HTR-8/SVneo (cell line): ENCODE results near the gene HDAC4.
A peak's percentile ranks its signal among the peaks of the same experiment; 100 is the strongest.

Source experiments
- DNase-seq: peaks from one replicate; pipeline ENCODE4 v3.0.0; 2011; ENCODE audit warnings: low spot score, mixed read lengths; ENCODE audit not compliant: insufficient read length
- FAIRE-seq: peaks from 2 replicates; lab custom pipeline; 2011; peaks lifted over from hg19 to GRCh38; lab: Jason Lieb, UNC

The HDAC4 gene

GRCh38 chr2:239429473-239430350 lies 28.9 kb upstream of the HDAC4 start:
- DNase-seq: no peak

GRCh38 chr2:239425631-239426030 lies 24.8 kb upstream of the HDAC4 start:
- FAIRE-seq: no peak

More at GRCh38 chr2:239429473-239430350, 28.9 kb upstream of the HDAC4 start:
- no peak for FAIRE-seq

GRCh38 chr2:239424337-239425045 lies 23.7 kb upstream of the HDAC4 start:
- no peak for DNase-seq
- FAIRE-seq: no peak

More at GRCh38 chr2:239425631-239426030, 24.8 kb upstream of the HDAC4 start:
- no peak for DNase-seq

GRCh38 chr2:239423551-239423950 lies 22.7 kb upstream of the HDAC4 start:
- no peak for DNase-seq
- no peak for FAIRE-seq

- no peak for FAIRE-seq
- DNase-seq: no peak
These were observed 21.0 kb upstream of the HDAC4 start for GRCh38 chr2:239421851-239422250.

- FAIRE-seq (no peak), DNase-seq (no peak)
These were observed 19.3 kb upstream of the HDAC4 start for GRCh38 chr2:239420082-239420481.

GRCh38 chr2:239418918-239419317 lies 18.1 kb upstream of the HDAC4 start:
- FAIRE-seq (no peak), DNase-seq (no peak)

GRCh38 chr2:239412905-239413603 lies 12.2 kb upstream of the HDAC4 start:
- FAIRE-seq: no peak

GRCh38 chr2:239411549-239412319 lies 10.9 kb upstream of the HDAC4 start:
- DNase-seq (no peak), FAIRE-seq (no peak)

More at GRCh38 chr2:239412905-239413603, 12.2 kb upstream of the HDAC4 start:
- no peak for DNase-seq

- DNase-seq (no peak), FAIRE-seq (no peak)
These were observed 10.3 kb upstream of the HDAC4 start for GRCh38 chr2:239411117-239411516.

GRCh38 chr2:239409976-239410375 lies 9.2 kb upstream of the HDAC4 start:
- DNase-seq: no peak
- FAIRE-seq: no peak

- FAIRE-seq (no peak), DNase-seq (no peak)
These were observed 6.3 kb upstream of the HDAC4 start for GRCh38 chr2:239407112-239407511.

GRCh38 chr2:239406316-239406995 lies 5.6 kb upstream of the HDAC4 start:
- FAIRE-seq (no peak), DNase-seq (no peak)

- FAIRE-seq: no peak
- no peak for DNase-seq
These were observed 4.3 kb upstream of the HDAC4 start for GRCh38 chr2:239405071-239405470.

- no peak for FAIRE-seq
- no peak for DNase-seq
These were observed 1.8 kb upstream of the HDAC4 start for GRCh38 chr2:239402666-239403065.

GRCh38 chr2:239401881-239402233 lies 1.0 kb upstream of the HDAC4 start:
- no peak for FAIRE-seq

GRCh38 chr2:239401067-239401880 lies 454 bp upstream of the HDAC4 start:
- FAIRE-seq (peak; percentile 99), DNase-seq (peak; percentile 99)

More at GRCh38 chr2:239401881-239402233, 1.0 kb upstream of the HDAC4 start:
- DNase-seq: no peak

GRCh38 chr2:239399921-239400595 lies 762 bp downstream of the HDAC4 start:
- no peak for FAIRE-seq
- no peak for DNase-seq
